ENCODE measurements around the gene GPX2. TPM values are rescaled to one million over a fixed set of nuclear protein-coding genes. Genes with fewer than 3 reads are reported as not detected.

Gene GPX2
- not detected in 2 replicates for total RNA-seq

GRCh38 chr14:64942531-64943111 is at the start of gene GPX2:
Gene GPX2 (minus strand): TSS chr14:64942745. CDS start chr14:64942726, 19 bp downstream.

GRCh38 chr14:64986648-64987437 is 44.3 kb upstream of the GPX2 start, which contains the start of gene FNTB:
Gene FNTB (plus strand): TSS chr14:64986895. CDS start chr14:64986954, 59 bp downstream.

GRCh38 chr14:64971943-64972791 is 29.6 kb upstream of the GPX2 start, which contains the start of gene RAB15:
Gene RAB15 (minus strand): TSS chr14:64972336. CDS start chr14:64972076, 260 bp downstream.

GRCh38 chr14:64914237-64915028 is 28.1 kb downstream of the GPX2 start, which contains the start of gene CHURC1:
Gene CHURC1 (plus strand): TSS chr14:64914455. CDS start chr14:64914496, 41 bp downstream.

Small RNA genes lying within 50 kb of the gene (small RNA-seq; reads per million reads assigned to genes)
- gene RPPH1-2P: not detected

Other genes starting within 250 kb of the GPX2 start
- gene PLEKHG3, start 238.3 kb downstream of the GPX2 start, total RNA-seq: 15.5 and 16.8 TPM in 2 replicates
- gene SPTB, start 62.8 kb downstream of the GPX2 start, total RNA-seq: 0.11 and 0.13 TPM in 2 replicates
- gene CHURC1, start 28.3 kb downstream of the GPX2 start, total RNA-seq: 64.1 and 89.1 TPM in 2 replicates
- gene RAB15, start 29.6 kb upstream of the GPX2 start, total RNA-seq: 5.5 and 6.0 TPM in 2 replicates
- 13.7 and 15.5 TPM in 2 replicates for gene FNTB, start 44.1 kb upstream of the GPX2 start, total RNA-seq
- 63.8 and 69.5 TPM in 2 replicates for gene MAX, start 159.8 kb upstream of the GPX2 start, total RNA-seq